HS-5 (cell line): ENCODE measurements around the gene LIN52.

ENCODE experiments used
- DNase-seq: peaks from one replicate; pipeline ENCODE4 v3.0.0-alpha.2; 2012; ENCODE audit warnings: low read depth

The LIN52 gene

GRCh38 chr14:74194506-74195274 lies 109.9 kb downstream of the LIN52 start:
- DNase-seq = no peak

GRCh38 chr14:74195623-74196022 lies 110.9 kb downstream of the LIN52 start:
- DNase-seq = no peak

- DNase-seq = no peak
Observed at GRCh38 chr14:74198441-74199234, 113.9 kb downstream of the LIN52 start.

DNA sequence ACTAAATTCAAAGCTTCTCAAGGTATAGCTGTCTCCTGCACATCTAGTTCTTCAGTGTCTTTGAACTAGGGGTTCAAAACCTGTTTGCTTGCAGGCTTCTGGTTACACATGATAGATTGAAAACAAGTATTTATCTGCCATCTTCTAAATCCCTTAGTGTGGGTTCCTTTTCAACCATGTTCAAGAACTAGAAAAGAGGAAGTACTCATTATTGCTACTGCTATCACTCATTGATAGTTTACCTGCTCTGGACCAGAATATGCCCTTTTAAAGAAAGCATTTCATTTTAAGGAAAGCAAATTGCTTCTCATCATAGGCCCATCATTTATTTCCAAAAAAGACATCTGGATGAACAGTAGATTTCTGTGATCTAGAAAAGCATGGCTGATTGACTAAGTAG lies 117.4 kb downstream of the LIN52 start:
- DNase-seq = no peak

- no peak for DNase-seq
Observed at GRCh38 chr14:74203639-74204038, 118.9 kb downstream of the LIN52 start.

DNA sequence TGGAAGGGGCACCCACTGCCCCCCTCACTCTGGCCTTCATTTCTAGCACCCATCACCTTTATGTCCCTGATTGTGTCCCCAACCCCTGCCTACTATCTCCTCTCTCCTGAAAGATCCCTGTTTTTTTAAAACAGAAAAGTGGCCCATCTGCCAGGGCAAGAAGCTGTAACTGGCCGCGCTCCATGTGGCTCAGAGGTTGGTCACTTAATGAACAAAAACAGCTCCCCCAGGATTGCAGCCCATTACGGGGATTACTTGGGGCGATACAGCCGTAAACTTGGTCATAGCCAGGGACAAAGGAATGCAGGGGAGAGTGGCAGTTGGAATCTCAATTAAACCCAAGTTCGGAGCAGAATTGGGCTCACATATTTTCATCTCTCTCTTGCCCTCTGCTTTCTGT lies 119.7 kb downstream of the LIN52 start:
- DNase-seq = no peak

DNA sequence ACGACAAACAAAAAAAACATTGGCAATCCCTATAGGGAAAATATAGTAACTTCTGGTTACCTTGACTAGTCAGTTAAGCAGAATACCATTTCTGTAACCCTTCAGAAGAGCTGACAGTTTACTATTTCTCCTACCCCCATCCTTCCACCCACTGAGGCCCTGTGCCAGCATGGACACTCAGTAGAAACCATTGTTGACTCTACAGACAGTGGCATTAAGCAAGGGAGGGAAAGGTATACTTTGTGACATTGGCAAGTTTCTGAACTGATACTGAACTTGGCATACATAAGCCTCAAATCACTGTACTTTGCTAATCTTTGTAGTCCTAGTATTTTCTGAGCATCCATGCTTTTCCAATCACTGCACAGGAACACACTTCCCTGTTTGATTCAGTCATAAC lies 121.1 kb downstream of the LIN52 start:
- DNase-seq = no peak

DNA sequence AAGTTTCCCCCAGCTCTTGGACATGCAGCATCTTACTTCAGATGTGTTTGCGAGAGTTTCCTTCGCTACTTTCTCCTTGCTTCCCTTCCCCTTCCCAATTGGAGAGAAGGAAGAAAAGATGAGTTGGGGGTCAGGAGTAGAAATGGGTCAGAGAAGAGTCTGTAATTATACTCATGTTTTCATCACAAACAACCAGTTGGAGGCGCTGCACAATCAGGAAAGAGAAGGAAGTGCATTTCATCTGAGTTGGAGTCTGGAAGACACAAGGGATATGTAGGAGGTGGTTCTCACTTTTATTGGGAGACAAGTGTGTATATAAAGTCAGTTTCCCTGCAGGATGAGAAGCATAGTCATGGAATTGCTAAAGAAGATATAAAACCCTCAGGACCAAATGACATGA lies 123.2 kb downstream of the LIN52 start:
- DNase-seq = no peak

- DNase-seq = no peak
Observed at GRCh38 chr14:74208642-74209041, 123.9 kb downstream of the LIN52 start.

GRCh38 chr14:74211945-74212580 lies 127.3 kb downstream of the LIN52 start:
- no peak for DNase-seq

DNA sequence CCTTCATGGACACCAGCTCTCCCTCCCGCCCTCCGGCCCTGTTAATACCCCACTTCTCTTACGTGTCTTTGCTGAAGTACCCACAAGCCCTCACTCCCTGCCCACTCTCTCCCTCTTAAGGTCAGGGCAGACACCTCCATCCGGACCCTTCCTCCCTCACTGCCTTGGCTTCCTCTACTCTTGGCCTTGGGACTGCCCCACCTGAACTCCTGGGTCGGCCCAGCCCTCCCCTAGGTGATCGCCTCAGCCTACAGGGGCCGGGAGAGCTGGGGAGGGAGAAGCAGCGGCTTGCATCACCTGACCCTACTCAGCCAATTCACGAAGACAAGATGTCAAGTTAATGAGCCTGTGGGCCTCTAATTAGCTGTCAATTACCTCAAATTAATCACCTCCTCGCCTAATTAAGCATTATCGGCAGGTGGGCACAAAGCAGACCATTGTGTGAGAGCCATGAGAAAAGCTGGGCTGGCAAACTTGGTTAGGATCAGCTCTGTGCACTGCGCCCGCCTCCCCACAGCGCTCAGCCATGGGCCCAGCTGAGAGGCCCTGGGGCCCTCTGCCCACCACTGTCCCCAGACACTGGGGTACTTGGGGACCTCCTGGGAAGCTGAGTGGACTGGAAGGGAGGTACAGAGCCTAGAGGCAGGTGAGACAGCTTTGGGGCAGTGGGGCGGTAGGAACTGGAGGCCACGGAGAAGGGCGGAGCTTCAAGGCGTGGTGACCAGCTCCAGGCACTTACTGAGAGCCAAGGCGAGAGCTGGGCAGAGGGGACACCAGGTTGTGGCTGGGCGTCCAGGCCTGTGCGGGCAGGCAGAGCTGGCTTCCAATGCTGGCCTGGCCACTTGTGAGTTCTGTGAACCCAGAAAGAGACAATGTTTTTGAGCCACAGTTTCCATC lies 129.4 kb downstream of the LIN52 start:
- DNase-seq = no peak

DNA sequence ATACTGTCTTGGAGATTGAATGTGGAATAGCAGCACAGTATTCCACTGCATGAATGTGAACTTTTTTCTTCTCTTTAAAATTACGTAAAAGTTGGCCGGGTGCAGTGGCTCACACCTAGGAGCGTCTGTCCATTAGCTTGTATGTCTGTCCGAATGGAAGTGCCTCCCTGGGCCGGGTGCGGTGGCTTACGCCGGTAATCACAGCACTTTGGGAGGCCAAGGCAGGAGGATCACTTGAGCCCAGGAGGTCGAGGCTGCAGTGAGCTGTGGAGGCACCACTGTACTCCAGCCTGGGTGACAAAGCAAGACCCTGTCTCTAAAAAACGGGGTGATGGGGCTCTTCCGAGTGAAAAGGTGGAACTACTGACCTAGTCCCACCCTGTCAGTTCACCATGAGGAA lies 131.9 kb downstream of the LIN52 start:
- DNase-seq = no peak

DNA sequence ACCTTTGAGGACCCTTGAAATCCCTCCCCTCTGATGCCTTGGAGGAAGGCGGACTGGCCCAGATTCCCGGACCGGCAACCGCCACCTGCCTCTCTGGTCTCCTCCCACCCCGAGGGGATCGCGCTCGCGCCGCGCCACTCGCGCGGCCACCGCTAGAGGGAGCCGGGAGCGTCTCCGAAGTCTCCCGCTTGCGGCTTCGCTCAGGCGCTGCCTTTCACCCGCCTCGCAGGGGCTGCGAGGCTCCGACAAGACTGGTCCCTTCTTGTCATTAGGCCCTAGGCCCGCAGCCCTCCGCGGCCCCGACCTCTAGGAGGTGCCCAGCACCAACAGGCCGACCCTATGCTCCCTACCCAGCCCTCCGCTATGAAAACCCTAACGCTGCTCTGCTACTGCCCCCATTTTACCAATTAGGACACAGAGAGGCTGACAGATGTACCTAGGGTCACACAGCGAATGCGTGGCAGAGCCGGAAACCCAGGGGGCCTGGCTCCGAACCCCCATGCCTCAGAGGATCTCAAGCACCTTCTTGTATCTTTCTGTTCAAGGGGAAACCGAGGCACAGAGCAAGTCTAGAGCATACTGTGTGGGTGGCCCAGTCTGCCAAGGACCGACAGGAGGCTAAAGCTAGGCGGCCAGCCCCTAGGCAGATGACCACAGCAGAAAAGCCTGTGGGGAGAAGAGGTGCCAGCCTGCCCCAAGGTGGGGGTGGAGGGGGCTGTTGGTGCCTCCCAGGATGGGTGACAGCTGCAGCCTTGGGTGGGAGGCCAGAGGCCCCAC lies 133.1 kb downstream of the LIN52 start:
- DNase-seq = peak; percentile 10

DNA sequence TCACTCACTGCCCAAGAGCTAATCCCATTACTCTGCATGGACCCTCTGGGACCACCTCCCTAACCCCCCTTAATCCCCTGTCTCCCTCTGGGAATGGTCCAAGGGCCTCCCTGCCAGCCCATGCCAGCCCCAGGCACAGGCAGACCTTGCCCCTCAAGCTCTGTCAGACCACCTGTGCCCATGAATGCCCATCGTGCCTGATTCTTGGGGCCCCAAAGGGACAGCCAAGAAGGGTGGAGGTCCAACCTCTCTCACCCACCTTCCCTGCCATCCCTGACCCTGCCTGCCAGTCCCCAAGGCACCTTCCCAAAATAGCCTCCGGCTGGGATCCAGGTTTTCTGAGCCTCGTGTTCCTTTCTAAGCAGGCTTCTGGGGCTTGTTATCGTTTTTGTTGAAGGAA lies 133.7 kb downstream of the LIN52 start:
- no peak for DNase-seq

- no peak for DNase-seq
Observed at GRCh38 chr14:74219277-74220205, 134.8 kb downstream of the LIN52 start.

DNA sequence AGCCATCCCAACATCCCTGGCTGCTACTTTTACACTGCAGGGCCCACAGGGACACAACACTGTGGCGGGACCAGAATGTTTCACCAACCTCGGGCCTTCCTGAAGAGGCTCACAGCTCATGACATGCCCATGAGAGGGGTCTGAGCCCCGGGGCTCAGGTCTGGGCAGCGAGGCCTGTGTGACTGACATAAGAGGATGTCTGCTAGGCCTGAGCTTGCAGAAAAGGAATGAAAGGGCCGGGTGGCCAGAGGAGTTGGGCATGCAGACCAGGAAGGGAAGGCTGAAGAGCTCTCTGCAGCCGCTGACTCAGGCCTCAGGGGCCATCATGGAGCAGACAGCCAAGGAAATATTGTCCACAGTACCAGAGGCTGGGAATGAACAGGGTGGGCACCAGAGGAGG lies 136.2 kb downstream of the LIN52 start:
- DNase-seq = no peak

GRCh38 chr14:74221741-74222140 lies 137.0 kb downstream of the LIN52 start:
- DNase-seq = no peak

- DNase-seq = no peak
Observed at GRCh38 chr14:74223016-74223415, 138.3 kb downstream of the LIN52 start.

DNA sequence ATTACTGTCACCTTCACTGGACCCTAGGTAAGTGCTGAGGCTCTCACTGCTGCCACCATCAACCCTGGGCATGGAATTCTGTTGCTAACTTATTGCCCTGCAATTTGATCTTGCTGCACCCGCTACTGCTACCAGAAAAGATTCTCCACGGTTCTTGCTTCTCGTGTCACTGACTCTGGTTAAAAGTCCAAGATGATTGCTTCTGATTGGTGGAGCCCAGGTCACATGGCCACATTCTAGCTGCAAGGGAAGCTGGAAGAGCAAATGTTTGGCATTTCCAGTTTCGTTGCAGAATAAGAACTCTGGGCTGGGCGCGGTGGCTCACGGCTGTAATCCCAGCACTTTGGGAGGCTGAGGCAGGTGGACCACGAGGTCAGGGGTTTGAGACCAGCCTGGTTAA lies 147.0 kb downstream of the LIN52 start:
- DNase-seq = no peak

DNA sequence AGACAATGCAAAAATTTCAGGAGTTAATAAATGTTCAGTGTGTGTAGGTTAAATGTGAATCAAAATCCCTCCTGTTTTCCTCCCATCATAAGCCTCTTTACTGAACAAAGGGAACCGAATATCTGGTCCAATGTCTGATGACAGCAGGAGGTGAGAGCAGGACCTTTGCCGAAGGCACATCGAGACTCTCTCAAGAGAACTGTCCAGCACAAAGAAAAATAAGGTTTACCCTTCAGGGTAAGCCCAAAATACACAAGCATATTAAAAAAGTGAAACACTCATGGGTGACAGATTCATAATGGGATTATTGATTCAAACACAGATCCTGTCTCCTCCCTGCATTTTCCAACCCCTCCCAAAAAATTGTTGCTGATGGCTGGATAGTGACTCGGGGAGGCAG lies 150.3 kb downstream of the LIN52 start:
- DNase-seq = no peak
